ENCODE data around the gene AK9.

DNA sequence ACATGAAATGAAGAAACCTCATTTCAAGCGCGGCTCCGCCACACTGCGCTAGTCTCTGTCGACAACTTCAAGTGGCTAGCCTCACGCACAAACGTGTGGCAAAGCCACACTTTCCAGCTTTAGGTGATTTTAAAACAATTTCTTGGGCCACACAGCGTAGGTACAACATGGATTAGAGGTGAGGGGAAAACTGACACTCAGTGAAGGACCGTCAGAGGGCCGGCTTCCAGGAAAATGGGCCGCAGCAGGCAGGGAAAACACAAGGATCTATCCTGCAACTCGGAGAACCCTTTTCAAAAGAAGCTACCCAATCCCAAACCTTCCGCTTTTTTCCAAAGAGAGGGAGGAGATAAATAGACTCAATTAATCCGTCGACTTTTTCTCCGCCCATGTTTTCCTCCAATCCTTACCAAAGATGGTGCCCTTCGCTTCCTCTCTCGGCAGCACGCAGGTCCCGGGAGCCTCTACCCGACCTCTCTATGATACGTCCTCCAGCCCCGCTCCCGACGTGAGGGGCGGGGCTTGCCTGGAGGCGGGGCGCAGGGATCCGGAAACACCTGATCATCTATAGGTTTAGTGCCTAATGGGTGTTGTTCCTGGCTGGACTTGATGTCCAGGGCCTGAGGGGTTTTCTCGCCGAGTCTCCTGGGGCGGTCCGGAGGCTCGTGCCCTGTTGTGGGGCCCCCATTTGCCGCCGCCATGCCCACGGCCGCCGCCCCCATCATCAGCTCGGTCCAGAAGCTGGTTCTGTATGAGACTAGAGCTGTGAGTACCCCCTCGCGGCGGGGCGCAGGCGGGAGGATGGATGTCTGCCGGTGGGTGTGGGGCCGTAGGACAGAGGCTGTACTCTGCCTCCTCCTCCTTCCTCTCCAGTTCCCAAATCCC lies at the start of gene AK9, which contains the start of gene FIG4:
- TF ChIP-seq EZH2 (IDR thresholded peaks at IDR 0.05; ENCODE audit: low read depth, low read length, severe bottlenecking) = no peak
- TF ChIP-seq, protein P1, sequence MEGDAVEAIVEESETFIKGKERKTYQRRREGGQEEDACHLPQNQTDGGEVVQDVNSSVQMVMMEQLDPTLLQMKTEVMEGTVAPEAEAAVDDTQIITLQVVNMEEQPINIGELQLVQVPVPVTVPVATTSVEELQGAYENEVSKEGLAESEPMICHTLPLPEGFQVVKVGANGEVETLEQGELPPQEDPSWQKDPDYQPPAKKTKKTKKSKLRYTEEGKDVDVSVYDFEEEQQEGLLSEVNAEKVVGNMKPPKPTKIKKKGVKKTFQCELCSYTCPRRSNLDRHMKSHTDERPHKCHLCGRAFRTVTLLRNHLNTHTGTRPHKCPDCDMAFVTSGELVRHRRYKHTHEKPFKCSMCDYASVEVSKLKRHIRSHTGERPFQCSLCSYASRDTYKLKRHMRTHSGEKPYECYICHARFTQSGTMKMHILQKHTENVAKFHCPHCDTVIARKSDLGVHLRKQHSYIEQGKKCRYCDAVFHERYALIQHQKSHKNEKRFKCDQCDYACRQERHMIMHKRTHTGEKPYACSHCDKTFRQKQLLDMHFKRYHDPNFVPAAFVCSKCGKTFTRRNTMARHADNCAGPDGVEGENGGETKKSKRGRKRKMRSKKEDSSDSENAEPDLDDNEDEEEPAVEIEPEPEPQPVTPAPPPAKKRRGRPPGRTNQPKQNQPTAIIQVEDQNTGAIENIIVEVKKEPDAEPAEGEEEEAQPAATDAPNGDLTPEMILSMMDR (IDR thresholded peaks at IDR 0.05; ENCODE audit: control extremely low read depth in 1 of 3, insufficient read depth in 1 of 3, low read depth in 1 of 3, low read length in 3 of 3) = 0 out of 4 replicates have a peak, but pooled peaks of 1 of the 3 experiments have one; percentile 6
